HG03280 (cell line): ENCODE results near the gene SLC9A5.

Experiments
- ATAC-seq: cut with Tn5 transposase; IDR thresholded peaks from one replicate; pipeline ENCODE4 v1.9.1; 2021; ENCODE audit warnings: mild to moderate bottlenecking, moderate library complexity; ENCODE audit not compliant: unreplicated experiment

Gene SLC9A5

GRCh38 chr16:67255553-67256221, 6.9 kb downstream of the SLC9A5 start:
- no peak for ATAC-seq

DNA sequence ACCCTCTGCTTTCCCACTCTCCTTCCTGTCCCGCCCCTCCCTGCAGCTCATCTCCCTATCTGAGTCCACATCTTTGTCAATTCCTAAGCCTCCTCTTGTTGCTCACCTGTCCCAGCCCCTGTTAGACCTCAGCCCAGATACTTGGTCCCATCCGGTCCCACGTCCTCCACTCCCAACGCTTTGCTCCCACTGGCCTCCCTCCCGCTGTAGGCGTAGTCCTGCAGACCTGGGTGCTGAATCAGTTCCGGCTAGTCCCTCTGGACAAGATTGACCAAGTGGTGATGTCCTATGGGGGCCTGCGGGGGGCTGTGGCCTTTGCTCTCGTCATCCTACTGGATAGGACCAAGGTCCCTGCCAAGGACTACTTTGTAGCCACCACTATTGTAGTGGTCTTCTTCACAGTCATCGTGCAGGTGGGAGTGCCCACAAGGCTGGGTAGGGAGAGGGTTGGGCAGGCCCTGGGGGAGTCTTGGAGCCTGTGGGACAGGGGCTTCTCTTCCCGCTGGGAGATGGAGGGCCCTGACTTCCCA, 8.0 kb downstream of the SLC9A5 start:
- no peak for ATAC-seq

DNA sequence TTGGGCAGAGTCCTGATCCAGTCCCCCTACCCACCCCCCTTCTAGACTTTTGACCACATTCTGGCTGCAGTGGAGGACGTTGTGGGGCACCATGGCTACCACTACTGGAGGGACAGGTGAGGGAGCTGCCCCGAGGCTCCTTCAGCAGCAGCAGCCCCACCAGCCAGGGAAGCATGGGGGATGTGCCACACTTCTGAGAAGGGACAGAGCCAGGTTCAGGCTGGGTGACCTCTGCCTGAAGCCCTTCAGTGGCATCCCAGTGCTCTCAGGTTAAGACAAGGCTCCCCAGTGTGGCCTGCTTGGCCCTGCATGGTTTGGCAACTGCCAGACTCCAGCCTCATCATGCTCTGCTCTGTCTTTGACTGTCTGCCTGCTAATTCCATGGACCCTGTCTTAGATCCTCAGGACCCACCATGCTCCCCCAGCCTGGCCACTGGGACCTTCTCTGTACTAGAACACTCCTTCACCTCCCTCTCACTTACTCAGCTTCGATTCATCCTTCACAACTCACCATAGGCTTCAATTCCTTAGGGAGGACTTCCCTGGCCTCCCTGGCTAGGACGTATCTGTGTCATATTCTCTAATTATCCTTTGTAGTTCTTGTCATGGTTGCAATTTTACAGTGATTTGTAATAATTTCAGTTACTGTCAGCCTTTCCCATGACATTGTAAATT, 8.8 kb downstream of the SLC9A5 start:
- ATAC-seq = no peak

DNA sequence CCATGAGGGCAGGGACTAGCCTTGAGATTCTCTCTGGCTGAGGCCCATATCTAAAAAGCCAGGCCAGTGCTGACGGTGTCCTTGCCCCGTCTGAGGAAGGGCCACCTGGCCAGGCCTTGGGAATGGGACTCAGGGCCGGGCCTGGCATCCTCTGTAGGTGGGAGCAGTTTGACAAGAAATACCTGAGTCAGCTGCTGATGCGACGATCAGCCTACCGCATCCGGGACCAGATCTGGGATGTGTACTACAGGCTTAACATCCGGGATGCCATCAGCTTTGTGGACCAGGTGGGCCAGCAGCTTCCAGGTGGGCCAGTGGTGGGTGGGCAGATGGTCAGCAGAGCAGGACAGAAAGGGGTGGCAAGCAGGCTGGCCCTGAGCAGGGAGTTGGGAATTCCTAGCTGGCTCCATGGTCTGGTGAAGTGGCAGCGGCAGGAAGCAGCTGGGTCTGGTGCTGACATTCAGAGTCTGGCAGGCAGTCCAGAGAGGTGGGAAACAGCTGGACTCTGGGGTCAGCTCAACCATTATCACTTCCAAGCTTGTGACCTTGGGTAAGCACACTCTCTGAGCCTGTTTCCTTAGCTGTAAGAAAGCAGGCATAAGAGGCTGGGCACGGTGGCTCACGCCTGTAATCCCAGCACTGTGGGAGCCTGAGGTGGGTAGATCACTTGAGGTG, 9.5 kb downstream of the SLC9A5 start:
- no peak for ATAC-seq

- ATAC-seq = no peak
Measured at GRCh38 chr16:67259705-67260104, 10.9 kb downstream of the SLC9A5 start.

DNA sequence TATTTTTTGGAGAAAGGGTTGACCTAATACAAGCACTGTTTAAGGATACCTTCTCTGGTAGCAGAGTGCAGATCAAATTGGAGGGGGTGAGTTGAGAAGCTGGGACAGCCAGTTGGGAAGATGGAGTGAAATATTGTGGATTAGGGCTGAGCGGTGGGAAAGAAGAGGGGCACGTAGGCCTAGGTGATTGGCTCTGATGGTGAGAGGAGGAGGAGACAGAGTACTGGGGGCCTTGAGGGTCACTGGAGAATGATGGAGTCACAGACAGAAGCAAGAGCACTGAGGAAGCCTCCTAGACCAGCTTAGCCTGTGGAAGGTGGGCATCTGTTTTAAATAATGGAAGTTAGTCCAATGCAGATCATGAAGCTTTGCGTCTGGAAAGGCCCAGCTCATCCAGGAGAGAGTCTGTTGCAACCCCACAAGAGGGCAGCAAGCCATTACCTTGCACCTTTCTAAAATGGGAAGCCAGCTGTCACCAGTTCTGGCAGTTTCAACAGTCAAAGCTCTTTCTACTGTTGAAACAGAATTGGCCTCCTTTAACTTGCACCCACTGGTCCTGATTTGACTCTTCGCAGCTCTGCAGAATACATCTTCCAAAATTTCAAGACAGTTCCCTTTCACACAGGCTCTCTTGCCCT, 11.8 kb downstream of the SLC9A5 start:
- no peak for ATAC-seq

DNA sequence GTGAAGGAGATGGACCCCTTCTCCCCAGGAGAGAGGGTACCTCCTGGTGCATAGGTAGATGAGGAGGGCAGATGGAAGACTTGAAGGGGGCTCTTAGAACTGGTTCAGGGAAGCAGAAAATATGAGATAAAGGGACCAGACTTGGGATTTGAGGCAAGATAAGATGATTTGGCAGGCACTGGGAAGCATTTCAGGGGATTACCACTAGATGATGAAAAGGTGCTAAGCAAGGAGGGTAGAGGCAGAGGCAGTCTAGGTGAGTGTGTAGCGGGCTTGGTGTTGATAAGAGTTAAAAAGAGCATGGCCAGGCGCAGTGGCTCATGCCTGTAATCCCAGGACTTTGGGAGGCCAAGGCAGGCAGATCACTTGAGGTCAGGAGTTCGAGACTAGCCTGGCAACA, 14.4 kb downstream of the SLC9A5 start:
- no peak for ATAC-seq

DNA sequence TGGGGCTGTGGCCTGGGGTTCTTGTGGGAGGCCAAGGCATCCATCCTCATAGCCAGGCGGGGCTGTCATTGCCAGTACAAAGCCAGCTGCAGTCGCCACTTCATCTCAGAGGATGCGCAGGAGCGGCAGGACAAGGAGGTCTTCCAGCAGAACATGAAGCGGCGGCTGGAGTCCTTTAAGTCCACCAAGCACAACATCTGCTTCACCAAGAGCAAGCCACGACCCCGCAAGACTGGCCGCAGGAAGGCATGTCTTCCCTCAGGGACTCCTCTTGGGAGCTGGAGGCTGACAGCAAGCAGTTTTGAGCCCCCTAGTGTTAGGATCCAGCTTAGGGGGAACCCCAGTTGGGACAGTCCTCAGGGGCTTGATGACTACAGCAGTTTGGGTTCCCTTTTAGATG, 15.5 kb downstream of the SLC9A5 start:
- no peak for ATAC-seq

DNA sequence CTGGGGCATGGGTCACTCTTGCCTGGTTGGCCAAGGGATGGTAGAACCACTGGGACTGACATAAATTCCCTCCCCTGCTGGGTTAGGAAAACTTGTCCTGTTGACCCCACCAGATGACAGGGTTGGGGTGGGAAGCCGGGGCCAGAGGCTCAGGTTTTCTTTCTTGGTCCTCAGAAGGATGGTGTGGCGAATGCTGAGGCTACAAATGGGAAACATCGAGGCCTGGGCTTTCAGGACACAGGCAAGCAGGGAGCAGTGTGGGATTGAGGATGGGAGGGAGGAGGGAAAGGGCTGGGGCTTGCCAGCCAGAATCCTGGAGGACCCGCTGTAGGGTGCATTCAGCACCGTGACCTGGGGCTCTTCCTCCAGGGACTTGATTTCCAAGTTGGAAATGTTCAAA, 16.1 kb downstream of the SLC9A5 start:
- ATAC-seq = no peak

- ATAC-seq = no peak
Measured at GRCh38 chr16:67265834-67266233, 17.1 kb downstream of the SLC9A5 start.

GRCh38 chr16:67268136-67268579, 19.4 kb downstream of the SLC9A5 start:
- no peak for ATAC-seq

GRCh38 chr16:67269766-67270165, 21.0 kb downstream of the SLC9A5 start:
- ATAC-seq = no peak

DNA sequence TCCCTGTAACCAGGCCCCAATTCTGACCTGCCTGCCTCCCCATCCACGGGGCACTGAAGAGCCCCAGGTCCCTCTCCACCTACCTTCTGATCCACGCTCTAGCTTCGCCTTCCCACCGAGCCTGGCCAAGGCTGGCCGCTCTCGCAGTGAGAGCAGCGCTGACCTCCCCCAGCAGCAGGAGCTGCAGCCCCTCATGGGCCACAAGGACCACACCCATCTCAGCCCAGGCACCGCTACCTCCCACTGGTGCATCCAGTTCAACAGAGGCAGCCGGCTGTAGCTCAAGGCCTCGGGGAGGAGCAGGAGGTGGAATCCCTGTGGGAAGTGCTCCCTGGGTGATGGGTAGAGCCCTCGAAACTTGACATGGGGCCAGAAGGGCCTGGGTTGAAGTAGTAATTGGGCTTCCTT, 22.2 kb downstream of the SLC9A5 start:
- ATAC-seq = no peak

- ATAC-seq = no peak
Measured at GRCh38 chr16:67271446-67271845, 22.7 kb downstream of the SLC9A5 start.

- ATAC-seq = no peak
Measured at GRCh38 chr16:67275321-67275720, 26.5 kb downstream of the SLC9A5 start.

- no peak for ATAC-seq
Measured at GRCh38 chr16:67277294-67277998, 28.7 kb downstream of the SLC9A5 start.

- ATAC-seq = no peak
Measured at GRCh38 chr16:67277999-67278772, 29.4 kb downstream of the SLC9A5 start.

DNA sequence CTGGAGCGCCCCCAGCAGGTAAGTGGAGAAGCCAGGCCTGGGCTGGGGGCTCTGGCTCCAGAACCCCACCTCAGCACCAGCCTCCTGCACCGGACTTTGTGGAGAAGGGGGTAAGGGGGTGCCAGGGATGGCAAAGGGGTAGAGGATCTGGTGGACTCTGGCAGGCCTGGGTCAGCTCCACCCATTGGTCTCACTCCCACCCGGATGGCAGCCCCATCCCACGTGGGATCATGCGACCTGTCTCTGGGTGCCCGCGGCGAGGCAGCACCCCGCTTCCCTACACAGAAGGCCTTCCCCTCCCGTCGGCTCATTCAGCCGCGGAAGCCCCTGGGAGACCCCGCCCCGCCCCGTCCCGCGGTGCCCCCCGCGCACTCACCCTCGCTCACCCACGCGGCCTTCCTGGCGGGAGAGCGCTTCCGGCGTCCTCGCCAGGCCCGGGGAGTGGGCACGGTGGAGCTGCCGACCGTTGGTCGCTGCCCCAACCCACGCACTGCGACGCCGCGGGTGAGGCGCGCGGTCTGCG, 30.1 kb downstream of the SLC9A5 start:
- peak; percentile 38 for ATAC-seq

- peak; percentile 82 for ATAC-seq
Measured at GRCh38 chr16:67279296-67280089, 30.7 kb downstream of the SLC9A5 start, which contains the start of gene PLEKHG4. PLEKHG4 (plus strand) TSS chr16:67279532; CDS start chr16:67280045, 513 bp downstream.
